ENCODE measurements around the gene SEC14L5.

SEC14L5 gene

DNA sequence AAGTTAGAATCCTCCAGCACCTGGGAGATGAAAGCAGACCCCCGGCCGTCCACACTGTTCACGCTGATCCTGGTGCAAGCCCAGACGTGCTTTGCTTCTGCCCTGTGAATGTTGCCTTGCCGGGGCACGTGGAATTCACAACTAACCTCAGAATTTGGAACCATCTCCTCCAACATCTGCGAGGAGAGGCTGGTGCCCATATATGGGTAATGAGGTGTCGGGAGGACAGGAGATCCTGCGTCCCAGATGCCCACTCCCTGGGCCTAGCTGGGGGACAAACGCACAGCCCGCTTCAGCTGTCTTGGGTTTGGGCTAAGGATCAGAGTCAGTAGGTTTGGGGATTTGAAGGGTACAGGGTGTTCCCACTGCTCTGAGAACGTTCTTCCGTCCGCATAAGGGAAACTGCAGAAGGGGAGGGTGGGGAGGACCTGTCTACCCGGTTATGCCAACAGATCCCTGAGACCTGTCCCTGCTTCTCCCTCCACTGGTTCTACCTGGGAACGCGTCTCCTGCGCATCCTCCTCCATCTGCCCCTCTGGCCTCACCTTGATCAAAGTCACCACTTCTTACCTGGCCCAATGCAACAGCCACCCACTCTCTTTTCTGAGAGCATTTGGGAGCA is 35.3 kb upstream of the SEC14L5 start:
- ChIA-PET CTCF (interaction anchor here (1.1 to 1.3 kb wide), 2 partner anchors 10 to 33 kb away, joined by 3 to 4 read pairs; no protein-coding TSS in a partner anchor), POLR2A (no interaction called here)
- no peak overlapping the region for H3K4me3 ChIP-seq (ENCODE audit: low read depth, low read length)
- no peak for DNase-seq (ENCODE audit: low read depth, low spot score)
- TF ChIP-seq, protein P1, sequence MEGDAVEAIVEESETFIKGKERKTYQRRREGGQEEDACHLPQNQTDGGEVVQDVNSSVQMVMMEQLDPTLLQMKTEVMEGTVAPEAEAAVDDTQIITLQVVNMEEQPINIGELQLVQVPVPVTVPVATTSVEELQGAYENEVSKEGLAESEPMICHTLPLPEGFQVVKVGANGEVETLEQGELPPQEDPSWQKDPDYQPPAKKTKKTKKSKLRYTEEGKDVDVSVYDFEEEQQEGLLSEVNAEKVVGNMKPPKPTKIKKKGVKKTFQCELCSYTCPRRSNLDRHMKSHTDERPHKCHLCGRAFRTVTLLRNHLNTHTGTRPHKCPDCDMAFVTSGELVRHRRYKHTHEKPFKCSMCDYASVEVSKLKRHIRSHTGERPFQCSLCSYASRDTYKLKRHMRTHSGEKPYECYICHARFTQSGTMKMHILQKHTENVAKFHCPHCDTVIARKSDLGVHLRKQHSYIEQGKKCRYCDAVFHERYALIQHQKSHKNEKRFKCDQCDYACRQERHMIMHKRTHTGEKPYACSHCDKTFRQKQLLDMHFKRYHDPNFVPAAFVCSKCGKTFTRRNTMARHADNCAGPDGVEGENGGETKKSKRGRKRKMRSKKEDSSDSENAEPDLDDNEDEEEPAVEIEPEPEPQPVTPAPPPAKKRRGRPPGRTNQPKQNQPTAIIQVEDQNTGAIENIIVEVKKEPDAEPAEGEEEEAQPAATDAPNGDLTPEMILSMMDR (IDR thresholded peaks at IDR 0.05; ENCODE audit: insufficient read depth, low read length, missing control alignments), result no peak

- no peak for DNase-seq (ENCODE audit: low read depth, low spot score)
- no peak overlapping the region for H3K4me3 ChIP-seq (ENCODE audit: low read depth, low read length)
- TF ChIP-seq, protein P1 (IDR thresholded peaks at IDR 0.05; ENCODE audit: insufficient read depth, low read length, missing control alignments), result no peak
- ChIA-PET POLR2A (no interaction called here), CTCF (no interaction called here)
Measured at GRCh38 chr16:4923853-4924252, 34.3 kb upstream of the SEC14L5 start.

- POLR2A ChIA-PET, result no interaction called here
- H3K4me3 ChIP-seq (ENCODE audit: low read depth, low read length), result no peak overlapping the region
- CTCF ChIA-PET, result no interaction called here
Measured at GRCh38 chr16:4924593-4925292, 33.4 kb upstream of the SEC14L5 start.

DNA sequence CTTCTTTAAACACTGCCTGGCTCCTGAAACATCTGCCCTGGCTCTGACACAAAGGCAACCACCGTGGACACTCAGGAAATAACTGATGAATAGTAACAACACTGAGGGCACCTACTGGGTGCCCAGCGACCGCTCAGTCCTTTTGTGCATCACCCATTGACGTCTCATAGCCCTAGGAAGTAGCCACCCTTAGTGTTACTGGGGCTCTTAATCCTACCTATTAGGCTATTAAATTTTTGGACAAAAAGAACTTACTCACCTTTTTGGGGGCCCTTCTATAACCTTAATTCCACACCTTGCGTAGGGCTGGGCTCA is 32.9 kb upstream of the SEC14L5 start:
- ChIA-PET CTCF (no interaction called here), POLR2A (no interaction called here)
- H3K4me3 ChIP-seq (ENCODE audit: low read depth, low read length), result no peak overlapping the region
- TF ChIP-seq, protein P1 (IDR thresholded peaks at IDR 0.05; ENCODE audit: insufficient read depth, low read length, missing control alignments), result no peak
- no peak for DNase-seq (ENCODE audit: low read depth, low spot score)

More at GRCh38 chr16:4924593-4925292, 33.4 kb upstream of the SEC14L5 start:
- no peak for DNase-seq (ENCODE audit: low read depth, low spot score)
- TF ChIP-seq, protein P1 (IDR thresholded peaks at IDR 0.05; ENCODE audit: insufficient read depth, low read length, missing control alignments), result no peak

GRCh38 chr16:4925791-4926190 is 32.3 kb upstream of the SEC14L5 start:
- POLR2A ChIA-PET, result no interaction called here
- DNase-seq (ENCODE audit: low read depth, low spot score), result no peak
- TF ChIP-seq, protein P1 (IDR thresholded peaks at IDR 0.05; ENCODE audit: insufficient read depth, low read length, missing control alignments), result no peak
- no peak overlapping the region for H3K4me3 ChIP-seq (ENCODE audit: low read depth, low read length)
- CTCF ChIA-PET, result no interaction called here

DNA sequence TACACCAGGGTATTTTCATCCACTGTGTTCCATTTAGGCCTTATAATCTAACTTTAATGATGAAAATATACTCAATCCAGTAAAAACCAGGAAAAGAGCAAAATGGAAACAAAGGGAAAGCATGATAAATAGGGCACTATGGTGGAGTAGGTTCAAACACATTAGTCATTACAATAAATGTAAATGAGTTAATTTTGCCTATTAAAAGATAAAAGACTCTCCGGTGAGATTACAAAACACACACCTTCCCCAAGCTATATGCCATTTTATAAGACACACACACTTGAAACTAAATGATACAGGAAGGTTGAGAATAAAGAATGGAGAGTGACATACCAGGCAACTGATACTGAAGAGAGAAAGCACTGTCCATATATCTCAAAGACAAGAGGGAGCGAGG is 31.2 kb upstream of the SEC14L5 start:
- H3K4me3 ChIP-seq (ENCODE audit: low read depth, low read length), result no peak overlapping the region
- POLR2A ChIA-PET, result no interaction called here
- DNase-seq (ENCODE audit: low read depth, low spot score), result no peak
- TF ChIP-seq, protein P1 (IDR thresholded peaks at IDR 0.05; ENCODE audit: insufficient read depth, low read length, missing control alignments), result no peak
- CTCF ChIA-PET, result interaction anchor here (1.1 kb wide), 1 partner anchor 29 kb away, joined by 3 read pairs; no protein-coding TSS in a partner anchor

Measured in AG04449 (cell line).